Neural cell (in vitro differentiated cells): ENCODE data around the gene MPND. TPM values are rescaled to one million over a fixed set of nuclear protein-coding genes. Genes with fewer than 3 reads are reported as not detected.

Experiments used
- H2AFZ ChIP-seq: fragments of 200-600, 300-800 bp; sonication (generic), shearing (Covaris generic); 2 replicates; pipeline ENCODE4 v1.6.0; 2014; ENCODE audit warnings: low read depth, mild to moderate bottlenecking, antibody characterized with exemption, low read length, moderate library complexity
- H3F3A ChIP-seq: fragments of 200-600 bp; shearing (Covaris generic); 2 replicates; pipeline ENCODE4 v1.6.1; 2016; ENCODE audit warnings: mild to moderate bottlenecking, moderate library complexity, mixed read lengths, antibody characterized with exemption, low read length; ENCODE audit not compliant: insufficient read depth, poor library complexity, severe bottlenecking
- H3K27ac ChIP-seq: fragments of 200-600, 300-800 bp; sonication (generic), shearing (Covaris generic); 2 replicates; pipeline ENCODE4 v1.5.1; 2014; ENCODE audit warnings: mild to moderate bottlenecking, low read length, moderate library complexity
- H3K27me3 ChIP-seq: fragments of 300-800, 200-600 bp; sonication (generic), shearing (Covaris generic); 2 replicates; pipeline ENCODE4 v1.6.0; 2014; ENCODE audit warnings: mild to moderate bottlenecking, low read depth, low read length, moderate library complexity; ENCODE audit not compliant: insufficient read depth
- H3K36me3 ChIP-seq: fragments of 300-800, 200-600 bp; sonication (generic), shearing (Covaris generic); 2 replicates; pipeline ENCODE4 v1.5.1; 2014; ENCODE audit warnings: mild to moderate bottlenecking, antibody characterized with exemption, low read length, moderate library complexity; ENCODE audit not compliant: insufficient read depth
- H3K4me2 ChIP-seq: fragments of 300-800, 200-600 bp; sonication (generic), shearing (Covaris generic); 2 replicates; pipeline ENCODE4 v1.6.0; 2014; ENCODE audit warnings: mild to moderate bottlenecking, low read length
- H3K4me3 ChIP-seq: fragments of 300-800, 200-600 bp; sonication (generic), shearing (Covaris generic); 2 replicates; pipeline ENCODE4 v1.5.1; 2014; ENCODE audit warnings: mild to moderate bottlenecking, low read length, moderate library complexity
- H3K79me2 ChIP-seq: fragments of 200-600 bp; shearing (Covaris generic); replicated peaks from 2 replicates; pipeline ENCODE4 v1.6.0; 2014; ENCODE audit warnings: mild to moderate bottlenecking, low read length, moderate library complexity; ENCODE audit not compliant: insufficient read depth
- H3K9ac ChIP-seq: fragments of 300-800, 200-600 bp; sonication (generic), shearing (Covaris generic); 2 replicates; pipeline ENCODE4 v1.6.1; 2016; ENCODE audit warnings: mild to moderate bottlenecking, low read length, mixed read lengths
- H3K9me2 ChIP-seq: fragments of 200-600 bp; shearing (Covaris generic); 2 replicates; pipeline ENCODE4 v1.6.1; 2016; ENCODE audit warnings: mild to moderate bottlenecking, low read length, mixed read lengths; ENCODE audit not compliant: insufficient read depth
- H3K9me3 ChIP-seq: fragments of 200-600, 300-800 bp; sonication (generic), shearing (Covaris generic); 2 replicates; pipeline ENCODE4 v1.6.1; 2016; ENCODE audit warnings: mild to moderate bottlenecking, mixed run types, low read length, moderate library complexity, mixed read lengths
- H4K20me1 ChIP-seq: fragments of 200-600 bp; shearing (Covaris generic); 2 replicates; pipeline ENCODE4 v1.6.1; 2016; ENCODE audit warnings: mild to moderate bottlenecking, mixed run types; ENCODE audit not compliant: insufficient read depth
- EP300 ChIP-seq: fragments of 450-650 bp; conservative IDR thresholded peaks from 2 replicates; pipeline ENCODE4 v1.6.1; 2014; ENCODE audit warnings: antibody characterized with exemption, mild to moderate bottlenecking, moderate library complexity; ENCODE audit not compliant: poor library complexity, severe bottlenecking
- EZH2 ChIP-seq: fragments of 200-600, 300-800 bp; shearing (Covaris generic), sonication (generic); IDR thresholded peaks from 2 replicates; pipeline ENCODE4 v1.6.1; 2014; ENCODE audit warnings: antibody characterized with exemption, low read length, borderline replicate concordance, mild to moderate bottlenecking; ENCODE audit not compliant: insufficient read depth, poor library complexity, severe bottlenecking
- MXI1 ChIP-seq: fragments of 450-650 bp; conservative IDR thresholded peaks from 2 replicates; pipeline ENCODE4 v1.6.1; 2014; ENCODE audit warnings: antibody characterized with exemption, mild to moderate bottlenecking; ENCODE audit not compliant: poor library complexity, severe bottlenecking
- POLR2AphosphoS5 ChIP-seq: IDR thresholded peaks from 2 replicates; pipeline ENCODE4 v1.6.1; 2012
- RAD21 ChIP-seq: fragments of 450-650 bp; conservative IDR thresholded peaks from 2 replicates; pipeline ENCODE4 v1.6.1; 2014; ENCODE audit warnings: antibody characterized with exemption, mild to moderate bottlenecking, moderate library complexity
- SMC3 ChIP-seq: fragments of 450-650 bp; conservative IDR thresholded peaks from 2 replicates; pipeline ENCODE4 v1.6.1; 2014; ENCODE audit warnings: antibody characterized with exemption, mild to moderate bottlenecking, moderate library complexity; ENCODE audit not compliant: poor library complexity
- TAF1 ChIP-seq: IDR thresholded peaks from 2 replicates; pipeline ENCODE4 v1.6.1; 2012; ENCODE audit warnings: low read depth
- polyA plus RNA-seq: library from polyadenylated mRNA; depleted of rRNA; stranded (reverse); fragments of >200 nt; gene quantifications from 2 replicates; pipeline ENCODE4 v1.2.3, GENCODE V29; 2014
- TF ChIP-seq, protein P1 (sequence below): fragments of 450-650 bp; IDR thresholded peaks from 2 replicates; pipeline ENCODE4 v1.5.1; 2014; ENCODE audit warnings: antibody characterized with exemption, mild to moderate bottlenecking, moderate library complexity; ENCODE audit not compliant: poor library complexity, severe bottlenecking
- TF ChIP-seq, protein P2 (sequence below): IDR thresholded peaks from 2 replicates; pipeline ENCODE4 v1.6.1; 2012; ENCODE audit warnings: borderline replicate concordance

Gene MPND
- polyA plus RNA-seq, 1 donor from 2014 or later = 34.8 TPM

DNA sequence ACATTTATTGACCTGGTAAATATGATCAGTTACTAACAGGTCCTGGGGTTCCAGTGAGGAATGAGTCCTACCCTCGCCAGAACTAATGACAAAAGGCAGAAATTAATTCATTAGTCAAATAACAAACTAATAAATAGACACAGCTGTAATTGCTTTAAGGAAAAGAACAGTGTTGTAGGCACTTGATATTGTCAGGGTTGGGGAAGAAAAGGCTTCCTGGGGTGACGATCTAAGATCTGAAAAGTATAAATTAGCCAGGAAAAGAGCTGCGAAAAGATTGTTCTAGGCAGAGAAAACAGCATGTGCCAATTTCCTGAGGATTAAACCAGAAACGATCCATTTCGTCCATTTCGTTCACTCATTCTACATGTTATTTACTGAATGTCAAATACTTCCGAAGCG lies 58.4 kb downstream of the MPND start:
- peak overlapping the region; percentile 46 for H2AFZ ChIP-seq
- no peaks in the 10 kb centered on the region for H3K9me2 ChIP-seq
- H4K20me1 ChIP-seq = no peaks in the 10 kb centered on the region
- peak overlapping the region; percentile 86 for H3K4me3 ChIP-seq
- no peak for TF ChIP-seq EP300
- no peak for TF ChIP-seq TAF1
- TF ChIP-seq RAD21 = no peak
- TF ChIP-seq POLR2AphosphoS5 = no peak
- TF ChIP-seq, protein P1, sequence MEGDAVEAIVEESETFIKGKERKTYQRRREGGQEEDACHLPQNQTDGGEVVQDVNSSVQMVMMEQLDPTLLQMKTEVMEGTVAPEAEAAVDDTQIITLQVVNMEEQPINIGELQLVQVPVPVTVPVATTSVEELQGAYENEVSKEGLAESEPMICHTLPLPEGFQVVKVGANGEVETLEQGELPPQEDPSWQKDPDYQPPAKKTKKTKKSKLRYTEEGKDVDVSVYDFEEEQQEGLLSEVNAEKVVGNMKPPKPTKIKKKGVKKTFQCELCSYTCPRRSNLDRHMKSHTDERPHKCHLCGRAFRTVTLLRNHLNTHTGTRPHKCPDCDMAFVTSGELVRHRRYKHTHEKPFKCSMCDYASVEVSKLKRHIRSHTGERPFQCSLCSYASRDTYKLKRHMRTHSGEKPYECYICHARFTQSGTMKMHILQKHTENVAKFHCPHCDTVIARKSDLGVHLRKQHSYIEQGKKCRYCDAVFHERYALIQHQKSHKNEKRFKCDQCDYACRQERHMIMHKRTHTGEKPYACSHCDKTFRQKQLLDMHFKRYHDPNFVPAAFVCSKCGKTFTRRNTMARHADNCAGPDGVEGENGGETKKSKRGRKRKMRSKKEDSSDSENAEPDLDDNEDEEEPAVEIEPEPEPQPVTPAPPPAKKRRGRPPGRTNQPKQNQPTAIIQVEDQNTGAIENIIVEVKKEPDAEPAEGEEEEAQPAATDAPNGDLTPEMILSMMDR = no peak
- TF ChIP-seq, protein P2, sequence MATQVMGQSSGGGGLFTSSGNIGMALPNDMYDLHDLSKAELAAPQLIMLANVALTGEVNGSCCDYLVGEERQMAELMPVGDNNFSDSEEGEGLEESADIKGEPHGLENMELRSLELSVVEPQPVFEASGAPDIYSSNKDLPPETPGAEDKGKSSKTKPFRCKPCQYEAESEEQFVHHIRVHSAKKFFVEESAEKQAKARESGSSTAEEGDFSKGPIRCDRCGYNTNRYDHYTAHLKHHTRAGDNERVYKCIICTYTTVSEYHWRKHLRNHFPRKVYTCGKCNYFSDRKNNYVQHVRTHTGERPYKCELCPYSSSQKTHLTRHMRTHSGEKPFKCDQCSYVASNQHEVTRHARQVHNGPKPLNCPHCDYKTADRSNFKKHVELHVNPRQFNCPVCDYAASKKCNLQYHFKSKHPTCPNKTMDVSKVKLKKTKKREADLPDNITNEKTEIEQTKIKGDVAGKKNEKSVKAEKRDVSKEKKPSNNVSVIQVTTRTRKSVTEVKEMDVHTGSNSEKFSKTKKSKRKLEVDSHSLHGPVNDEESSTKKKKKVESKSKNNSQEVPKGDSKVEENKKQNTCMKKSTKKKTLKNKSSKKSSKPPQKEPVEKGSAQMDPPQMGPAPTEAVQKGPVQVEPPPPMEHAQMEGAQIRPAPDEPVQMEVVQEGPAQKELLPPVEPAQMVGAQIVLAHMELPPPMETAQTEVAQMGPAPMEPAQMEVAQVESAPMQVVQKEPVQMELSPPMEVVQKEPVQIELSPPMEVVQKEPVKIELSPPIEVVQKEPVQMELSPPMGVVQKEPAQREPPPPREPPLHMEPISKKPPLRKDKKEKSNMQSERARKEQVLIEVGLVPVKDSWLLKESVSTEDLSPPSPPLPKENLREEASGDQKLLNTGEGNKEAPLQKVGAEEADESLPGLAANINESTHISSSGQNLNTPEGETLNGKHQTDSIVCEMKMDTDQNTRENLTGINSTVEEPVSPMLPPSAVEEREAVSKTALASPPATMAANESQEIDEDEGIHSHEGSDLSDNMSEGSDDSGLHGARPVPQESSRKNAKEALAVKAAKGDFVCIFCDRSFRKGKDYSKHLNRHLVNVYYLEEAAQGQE = no peak
- no peak for TF ChIP-seq SMC3
- TF ChIP-seq EZH2 = no peak
- no peaks in the 10 kb centered on the region for H3F3A ChIP-seq
- H3K9me3 ChIP-seq = no peaks in the 10 kb centered on the region
- H3K36me3 ChIP-seq = no peaks in the 10 kb centered on the region
- H3K79me2 ChIP-seq = peaks cover 61% of the 10 kb centered on the region
- peak overlapping the region; percentile 77 for H3K27ac ChIP-seq
- H3K9ac ChIP-seq = peak overlapping the region; percentile 49
- H3K27me3 ChIP-seq = no peaks in the 10 kb centered on the region
- peak overlapping the region; percentile 28 for H3K4me2 ChIP-seq

DNA sequence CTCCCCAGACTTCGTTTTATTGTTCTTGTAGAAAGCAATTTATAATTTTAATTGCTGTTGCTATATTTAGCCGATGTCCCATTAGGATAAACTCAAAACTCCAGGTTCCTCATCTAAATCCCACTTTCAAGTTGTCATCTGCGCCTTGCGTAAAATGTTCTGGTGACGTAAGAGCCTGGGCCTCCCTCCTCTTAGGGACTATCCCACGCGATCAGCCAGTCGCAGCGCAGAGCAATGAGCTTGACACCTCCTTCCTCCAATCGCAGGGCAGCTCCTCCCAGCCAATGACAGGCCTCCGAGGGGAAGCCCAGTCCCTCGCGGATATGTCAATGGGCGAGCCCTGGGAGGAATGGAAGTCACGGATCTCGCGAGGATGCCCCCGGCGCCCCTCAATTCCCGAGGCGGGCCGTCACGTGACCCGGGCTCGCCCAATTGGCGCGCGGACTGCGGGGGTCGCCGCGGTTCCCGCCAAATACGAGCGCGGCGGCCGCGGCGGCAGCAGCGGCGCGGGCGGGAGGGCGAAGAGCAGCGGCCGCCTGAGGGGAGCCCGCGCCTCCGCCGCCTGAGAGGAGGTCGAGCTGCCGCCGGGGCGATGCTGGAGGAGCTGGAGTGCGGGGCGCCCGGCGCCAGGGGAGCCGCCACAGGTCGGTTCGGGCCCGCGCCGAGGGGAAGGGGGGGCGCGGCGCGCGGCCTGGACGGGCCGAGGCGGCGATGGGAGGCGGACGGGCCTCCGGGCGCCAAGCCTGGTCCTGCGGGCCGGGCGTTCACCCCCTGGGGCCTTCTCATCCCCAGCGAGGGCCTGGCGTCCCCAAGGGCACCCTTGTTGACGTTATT lies 59.0 kb downstream of the MPND start, which contains the start of gene CHAF1A:
Gene CHAF1A, plus strand, starts transcription at position 470 of the 834 bp plus-strand sequence. Its CDS starts 123 bp downstream, at position 593.
- H3K4me2 ChIP-seq = peak within 1 kb of the TSS; percentile 80
- no peaks in the 10 kb centered on the region for H4K20me1 ChIP-seq
- H3K27ac ChIP-seq = peak within 1 kb of the TSS; percentile 77
- H3K9ac ChIP-seq = peak within 1 kb of the TSS; percentile 68
- peak within 1 kb of the TSS; percentile 86 for H3K4me3 ChIP-seq
- no peaks in the 10 kb centered on the region for H3K27me3 ChIP-seq
- H2AFZ ChIP-seq = peak within 1 kb of the TSS; percentile 46
- no peaks in the 10 kb centered on the region for H3K9me2 ChIP-seq
- no peaks in the 10 kb centered on the region for H3K36me3 ChIP-seq
- H3K9me3 ChIP-seq = no peaks in the 10 kb centered on the region
- TF ChIP-seq, protein P1 = peak; percentile 25
- TF ChIP-seq RAD21 (no peak), EP300 (peak; percentile 57), TAF1 (peak; percentile 87), EZH2 (no peak), POLR2AphosphoS5 (peak; percentile 50), SMC3 (no peak), MXI1 (peak; percentile 98)
- TF ChIP-seq, protein P2 = peak; percentile 65
- no peaks in the 10 kb centered on the region for H3F3A ChIP-seq
- H3K79me2 ChIP-seq = peaks cover 59% of the 10 kb centered on the region
